A172 (cell line): ENCODE results near the gene TP73. TPM values are rescaled to one million over a fixed set of nuclear protein-coding genes. Genes with fewer than 3 reads are reported as not detected.

Experiments used
- DNase-seq: peaks from one replicate; pipeline ENCODE4 v3.0.0-alpha.2; 2015; ENCODE audit warnings: low spot score
- total RNA-seq: library from RNA; depleted of rRNA; stranded (reverse); fragments of >200 nt; shearing (Covaris generic); gene quantifications from 2 replicates; pipeline ENCODE4 v1.2.3, GENCODE V29; 2014

TP73 gene
- total RNA-seq, 1 experiment from 2014 or later: 4.7 TPM

DNA sequence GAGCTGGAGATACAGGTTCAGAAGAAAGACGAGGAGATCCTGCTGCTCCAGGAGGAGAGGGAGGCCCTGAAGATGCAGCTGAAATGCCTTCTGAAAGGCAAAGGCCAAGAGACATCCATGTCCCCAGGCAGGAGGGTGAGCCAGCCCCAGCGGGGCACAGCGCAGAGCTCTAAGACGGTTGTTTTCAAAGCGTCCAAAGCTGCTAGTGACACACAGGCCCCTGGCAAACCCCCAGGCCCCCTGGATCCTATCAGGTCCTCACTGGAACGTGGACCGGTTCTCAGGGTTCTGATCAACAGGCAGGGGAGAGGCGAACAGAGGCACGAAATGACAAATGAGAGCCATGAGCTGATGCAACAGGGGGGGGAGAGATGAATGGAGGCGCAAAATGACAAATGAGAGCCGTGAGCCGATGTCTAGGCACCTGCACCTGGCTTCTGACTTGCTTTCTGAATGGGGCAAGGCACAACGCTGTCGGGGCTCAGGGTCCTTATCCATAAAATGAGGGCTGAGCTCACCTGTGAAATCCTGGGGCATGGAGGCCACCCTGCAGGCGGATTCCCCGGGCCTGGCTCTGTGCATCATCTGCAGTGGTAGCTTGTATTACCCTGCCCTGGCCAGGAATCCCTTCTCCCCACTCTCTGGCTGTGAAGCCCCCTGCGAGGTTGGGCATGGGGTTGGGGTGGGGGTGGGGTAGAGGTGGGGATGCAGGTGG, 109.1 kb downstream of the TP73 start:
- no peak for DNase-seq

DNA sequence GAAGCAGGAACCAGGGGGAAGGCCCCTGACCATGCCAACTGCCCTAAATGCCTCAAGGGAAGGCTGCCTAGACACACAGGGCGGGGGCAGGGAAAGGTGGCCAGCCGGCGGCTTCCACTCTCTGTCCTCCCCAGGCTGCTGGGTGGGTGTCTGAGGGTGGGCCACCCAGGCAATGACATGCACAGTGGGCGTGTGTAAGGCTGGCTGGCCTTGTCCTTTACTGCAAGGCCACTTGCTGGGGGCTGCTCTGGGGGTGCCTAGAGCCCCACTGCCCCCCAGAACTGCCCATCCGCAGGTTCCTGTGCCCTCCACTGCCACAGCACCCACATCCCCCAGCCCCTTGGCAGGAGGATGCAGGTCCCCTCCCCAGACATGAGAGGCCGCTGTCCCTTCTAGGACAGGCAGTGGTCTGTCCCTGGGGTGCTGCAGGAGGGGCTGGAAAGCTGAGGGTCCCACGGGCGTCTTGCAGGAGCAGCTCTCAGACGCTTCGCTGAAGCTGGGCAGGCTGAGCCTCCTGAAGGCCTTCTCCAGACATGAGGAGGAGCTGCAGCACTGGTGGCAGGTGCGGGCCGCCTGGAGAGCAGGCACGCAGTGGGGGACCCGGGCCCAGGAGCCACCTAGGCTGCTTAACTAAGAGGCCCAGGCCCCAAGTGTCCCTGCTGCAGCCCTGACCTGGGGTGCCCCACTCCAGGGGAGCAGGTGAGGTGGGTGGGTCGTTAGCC, 110.0 kb downstream of the TP73 start:
- no peak for DNase-seq

DNA sequence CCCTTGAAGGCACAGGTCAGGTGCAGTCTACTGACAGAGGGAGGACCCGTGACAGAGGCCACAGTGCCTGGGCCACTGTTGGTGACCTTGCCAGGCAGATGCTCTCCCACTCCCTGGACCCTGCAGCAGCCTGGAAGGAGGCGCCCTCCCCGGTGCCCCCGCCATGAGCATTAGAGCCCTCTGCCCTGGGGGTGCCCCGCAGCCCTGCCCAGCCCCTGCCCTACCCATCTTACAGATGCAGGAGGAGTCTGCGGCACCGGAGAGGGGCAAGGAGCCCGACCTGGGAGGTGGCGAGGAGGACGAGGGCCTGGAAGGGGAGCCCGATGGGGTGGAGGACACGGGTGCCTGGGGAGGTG, 110.5 kb downstream of the TP73 start:
- no peak for DNase-seq

DNA sequence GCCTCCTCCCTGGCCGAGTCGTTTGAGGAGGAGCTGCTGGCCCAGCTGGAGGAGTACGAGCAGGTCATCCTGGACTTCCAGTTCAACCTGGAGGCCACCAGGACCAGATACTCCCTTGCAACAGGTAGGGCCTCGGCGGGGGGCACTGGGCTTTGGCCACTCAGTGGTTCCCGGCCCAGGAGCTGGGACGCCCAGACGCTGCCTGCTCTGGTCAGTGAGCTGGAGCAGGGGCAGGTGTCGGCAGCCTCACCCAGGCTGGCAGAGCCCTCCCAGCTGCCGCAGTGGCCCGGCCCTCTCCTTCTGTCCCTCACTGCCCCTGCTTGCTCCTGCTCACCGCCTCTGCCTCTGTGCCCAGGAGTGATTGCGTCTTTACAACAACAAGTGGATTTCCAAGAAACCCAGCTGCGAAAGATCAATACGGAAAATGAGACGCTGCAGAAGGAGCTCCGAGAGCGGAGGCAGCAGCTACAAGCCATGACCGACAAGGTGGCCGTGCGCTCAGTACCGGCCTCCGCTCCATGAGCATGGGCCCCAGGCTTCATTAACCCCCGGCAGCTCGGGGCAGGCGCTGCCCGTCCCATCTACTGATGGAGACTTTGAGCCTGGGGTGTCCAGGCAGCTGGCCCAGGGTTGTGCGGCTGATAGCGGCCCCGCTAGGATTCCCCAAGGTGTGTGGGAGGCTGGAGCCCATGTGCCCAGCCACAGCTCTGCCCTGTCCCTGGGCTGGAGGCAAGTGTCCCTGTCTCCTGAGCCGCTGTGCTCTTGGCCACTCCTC, 111.2 kb downstream of the TP73 start:
- DNase-seq: no peak

DNA sequence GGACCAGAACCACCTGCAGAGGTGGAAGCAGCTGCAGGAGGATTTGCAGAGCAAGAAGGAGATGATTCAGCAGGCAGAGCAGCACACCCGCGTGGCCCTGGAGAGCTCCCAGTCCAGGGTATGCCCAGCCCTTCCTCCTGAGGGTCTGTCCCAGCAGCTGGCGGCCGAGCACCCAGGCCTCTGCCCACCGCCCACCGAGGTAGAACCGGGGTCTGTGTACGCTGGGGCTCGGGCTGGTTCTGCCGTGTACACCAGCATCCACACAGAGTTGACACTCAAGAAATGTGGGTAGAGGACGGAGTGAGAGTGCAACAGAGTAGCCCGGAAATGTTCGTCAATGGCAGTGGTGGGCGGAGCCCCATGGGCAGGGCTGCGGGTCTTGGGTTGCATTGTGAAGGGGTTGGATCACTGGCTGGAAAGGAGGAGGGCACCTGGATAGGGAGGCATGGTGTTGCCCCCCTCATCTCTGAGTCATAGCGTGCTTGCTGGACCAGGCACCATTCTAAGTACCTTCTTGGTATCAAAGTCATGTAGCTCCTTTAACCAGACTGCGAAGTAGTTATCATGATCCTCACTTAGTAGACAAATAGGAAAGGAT, 115.1 kb downstream of the TP73 start:
- DNase-seq: no peak

DNA sequence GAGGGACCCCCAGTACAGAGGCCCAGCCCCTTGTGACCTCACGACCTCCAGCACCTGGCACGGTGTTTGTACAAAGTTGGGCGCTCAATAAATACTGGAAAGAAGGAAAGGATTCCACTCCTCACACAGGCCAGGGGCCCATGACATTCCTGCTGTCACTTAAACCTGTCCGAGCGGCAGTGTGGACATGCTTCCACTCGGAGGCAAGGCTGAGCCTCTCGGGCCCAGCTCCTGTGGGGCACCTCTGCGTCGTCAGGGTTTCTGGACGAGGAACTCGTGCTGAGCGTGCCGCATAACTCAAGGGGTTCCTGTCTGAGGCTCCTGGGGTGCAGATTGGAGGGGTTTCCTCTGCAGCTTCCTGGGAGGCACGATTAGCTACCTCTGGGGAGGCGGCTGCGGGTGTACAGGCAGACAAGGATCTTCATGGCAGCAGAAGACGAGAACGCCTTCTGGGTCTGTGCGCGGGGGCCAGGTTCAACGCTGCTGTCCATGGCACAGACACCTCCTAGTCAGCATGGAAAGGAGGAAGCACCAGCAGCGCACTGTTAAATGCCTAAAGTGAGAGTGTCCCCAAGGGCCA, 116.6 kb downstream of the TP73 start:
- no peak for DNase-seq

DNA sequence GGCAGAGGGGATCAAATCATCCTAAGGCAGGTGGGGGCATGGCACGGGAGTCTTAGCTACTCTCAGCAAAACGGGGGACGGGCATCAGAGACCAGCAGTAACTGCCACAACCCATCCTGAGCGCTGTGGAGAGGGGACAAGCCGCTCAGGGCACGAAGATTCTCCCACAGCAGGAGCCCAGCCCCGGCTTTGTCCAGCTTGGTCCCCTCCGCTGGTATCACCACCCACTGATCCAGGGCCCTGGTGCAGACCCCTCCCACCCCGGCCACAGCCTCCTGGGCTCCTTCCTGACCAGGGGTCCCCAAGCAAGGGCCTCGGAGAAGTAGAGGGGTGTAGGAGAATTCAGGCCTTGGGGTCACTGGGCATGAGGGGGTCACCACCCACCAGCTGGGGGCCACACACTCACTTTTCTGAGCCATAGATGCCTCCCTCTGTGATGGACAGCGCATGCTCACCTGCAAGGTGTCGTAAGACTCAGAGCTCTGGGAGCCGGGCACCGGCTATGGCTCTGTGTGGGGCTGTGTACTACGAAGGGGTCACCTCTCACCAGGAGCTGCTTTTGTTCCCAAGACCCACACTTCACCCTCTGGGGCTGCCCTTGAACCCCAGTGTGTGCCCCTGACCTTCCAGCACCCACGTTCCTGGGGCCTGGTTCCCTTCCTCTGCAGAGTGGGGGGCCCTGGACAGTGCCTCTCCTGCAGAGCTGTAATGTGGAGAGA, 117.9 kb downstream of the TP73 start:
- no peak for DNase-seq

DNA sequence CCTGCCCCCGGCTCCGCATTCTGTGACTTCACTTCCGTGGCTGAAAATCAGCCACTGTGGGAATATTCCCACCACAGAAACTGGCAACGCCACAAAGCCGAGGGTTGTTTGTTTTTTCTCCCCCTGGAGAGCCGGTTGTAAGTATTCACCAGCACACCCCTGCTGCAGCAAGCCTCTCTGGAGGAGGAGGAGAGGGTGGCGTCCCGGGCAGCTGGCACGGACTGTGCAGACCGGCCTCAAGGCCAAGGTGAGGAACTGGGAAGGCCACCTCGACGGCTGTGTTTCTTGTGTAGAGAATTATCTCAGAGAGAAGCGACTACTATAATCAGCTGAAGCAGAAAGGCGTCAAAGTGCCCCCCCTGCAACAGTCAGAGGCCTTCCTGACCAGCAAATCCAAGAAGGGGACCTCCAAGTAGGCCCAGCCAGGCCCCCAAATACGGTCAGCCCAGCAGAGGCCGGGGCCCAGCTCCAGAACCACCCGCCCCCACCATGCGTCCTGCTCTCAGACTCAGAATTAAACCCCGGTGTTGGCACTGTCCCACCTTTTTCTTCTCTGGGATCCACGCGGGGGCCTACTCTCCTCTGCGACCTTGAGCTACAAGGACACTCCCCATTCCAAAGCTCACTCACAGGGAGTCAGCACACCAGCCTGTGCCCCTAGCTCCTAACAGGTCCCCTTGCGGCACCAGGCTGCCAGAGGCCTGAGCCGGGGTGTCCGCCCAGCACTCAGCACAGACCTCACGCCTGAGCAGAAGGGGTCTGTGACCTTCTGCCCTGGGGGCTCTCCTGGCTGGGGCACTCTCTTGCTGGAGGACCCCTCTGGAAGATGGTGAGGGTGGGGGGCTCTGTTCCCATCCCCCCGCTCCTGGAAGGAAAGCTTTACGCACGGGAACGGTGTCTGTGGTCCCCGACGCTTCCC, 119.1 kb downstream of the TP73 start:
- DNase-seq: no peak

DNA sequence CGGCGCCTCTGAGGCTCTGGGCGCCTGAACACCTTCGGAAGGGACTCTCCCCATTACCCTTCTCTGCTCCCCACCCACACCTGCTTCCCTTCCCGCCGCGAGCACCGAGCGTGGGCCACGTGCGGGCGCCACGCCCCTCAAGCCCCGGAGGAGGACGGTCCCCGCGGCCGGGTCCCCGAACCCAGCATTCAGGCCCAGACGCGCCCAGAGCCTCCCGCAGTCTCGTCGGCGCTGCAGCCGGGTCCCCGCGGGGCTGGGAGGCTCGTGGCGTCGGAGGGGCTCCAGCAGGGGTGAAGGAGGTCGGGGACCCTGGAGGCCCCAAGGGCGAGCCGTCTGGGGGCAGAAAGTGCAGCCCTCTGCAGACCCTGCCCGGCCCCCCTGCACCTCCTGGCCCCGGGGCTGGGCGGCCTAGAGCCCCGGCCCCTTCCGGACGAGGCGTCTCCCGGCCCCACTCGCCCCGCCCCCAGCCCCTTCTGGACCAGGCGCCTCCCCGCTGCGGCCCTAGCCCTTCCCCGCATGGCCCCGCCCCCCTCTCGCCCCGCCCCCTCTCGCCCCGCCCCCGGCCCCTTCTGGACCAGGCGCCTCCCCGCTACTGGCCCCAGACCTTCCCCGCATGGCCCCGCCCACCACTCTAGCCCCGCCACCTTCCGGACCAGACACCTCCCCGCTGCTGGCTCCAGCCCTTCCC, 119.9 kb downstream of the TP73 start:
- no peak for DNase-seq

DNA sequence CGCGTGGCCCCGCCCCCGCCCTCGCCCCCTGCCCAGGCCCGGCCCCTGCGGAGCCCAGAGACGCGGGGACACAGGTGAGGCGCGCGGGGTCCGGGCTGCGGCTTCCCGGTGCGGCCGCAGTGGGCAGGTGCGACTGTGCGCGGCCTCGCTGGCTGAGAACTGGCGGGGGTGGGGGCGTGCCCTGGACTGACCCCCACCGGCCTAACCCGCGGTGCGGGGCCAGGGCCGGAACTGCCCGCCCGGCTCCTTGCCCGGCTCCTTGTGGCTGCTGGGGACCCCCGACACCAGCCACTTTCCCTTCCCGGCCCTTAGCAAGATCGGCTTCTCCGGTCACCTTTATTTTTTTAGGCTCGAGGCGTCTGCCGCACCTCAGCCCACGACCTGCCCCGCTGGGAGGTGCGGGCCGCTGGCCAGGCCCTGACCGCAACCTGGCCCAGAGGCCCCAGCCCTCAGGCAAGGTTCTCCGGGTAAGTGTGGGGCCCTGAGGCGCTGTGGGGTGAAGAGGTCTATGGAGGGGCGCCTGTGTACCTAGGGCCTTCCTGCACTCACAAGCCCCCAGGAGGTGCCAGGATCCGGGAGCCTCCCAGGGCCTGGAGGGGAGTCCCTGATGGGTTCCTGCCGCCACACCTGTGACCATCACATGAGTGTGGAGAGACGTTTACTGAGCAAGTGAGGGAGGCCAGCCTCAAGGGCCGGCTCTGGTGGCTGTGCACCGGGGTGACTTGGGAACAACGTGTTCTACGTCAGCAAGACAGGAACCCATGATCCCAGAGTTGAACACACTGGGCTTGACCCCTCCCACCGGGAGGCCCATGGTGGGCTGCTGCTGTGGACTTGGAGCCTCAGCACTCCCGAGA, 120.6 kb downstream of the TP73 start, which contains the start of gene SMIM1:
Gene SMIM1, plus strand, starts transcription at position 35 of the 857 bp plus-strand sequence. CDS start 2,625 bp downstream, outside the sequence.
- no peak for DNase-seq

DNA sequence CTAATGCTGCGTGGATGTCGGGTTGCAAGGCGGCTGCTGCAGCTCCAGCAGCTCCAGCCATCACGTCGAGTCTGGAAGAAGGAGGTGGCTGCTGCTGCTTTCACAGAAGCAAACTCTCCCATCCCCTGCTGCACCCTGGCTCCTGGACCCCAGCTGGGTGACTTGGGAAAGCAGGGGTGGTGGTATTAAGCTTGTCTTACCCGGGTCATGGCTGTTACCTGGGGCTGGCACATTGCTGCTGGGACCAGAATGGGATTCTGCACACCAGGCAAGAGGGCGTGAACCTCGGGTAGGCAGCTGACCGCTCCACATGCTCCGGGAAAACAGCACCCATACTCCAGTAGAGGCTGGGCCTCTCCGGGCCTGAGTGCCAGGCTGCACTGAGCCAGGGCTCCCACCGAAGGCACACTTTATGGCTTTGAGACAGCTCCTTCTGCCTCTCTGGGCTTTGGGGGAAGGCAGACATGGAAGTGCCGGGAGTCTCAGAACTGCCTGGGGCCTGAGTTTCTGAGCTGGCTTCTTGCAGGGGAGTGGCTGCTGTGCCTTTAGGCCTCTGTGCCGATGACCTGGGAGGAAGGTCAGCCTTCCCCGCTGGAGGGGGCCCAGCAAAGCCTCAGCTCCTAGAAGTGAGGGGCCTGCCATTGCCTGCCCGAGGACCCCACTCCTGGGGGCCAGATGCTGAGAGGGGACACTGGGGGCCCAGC, 121.4 kb downstream of the TP73 start:
- DNase-seq: no peak

DNA sequence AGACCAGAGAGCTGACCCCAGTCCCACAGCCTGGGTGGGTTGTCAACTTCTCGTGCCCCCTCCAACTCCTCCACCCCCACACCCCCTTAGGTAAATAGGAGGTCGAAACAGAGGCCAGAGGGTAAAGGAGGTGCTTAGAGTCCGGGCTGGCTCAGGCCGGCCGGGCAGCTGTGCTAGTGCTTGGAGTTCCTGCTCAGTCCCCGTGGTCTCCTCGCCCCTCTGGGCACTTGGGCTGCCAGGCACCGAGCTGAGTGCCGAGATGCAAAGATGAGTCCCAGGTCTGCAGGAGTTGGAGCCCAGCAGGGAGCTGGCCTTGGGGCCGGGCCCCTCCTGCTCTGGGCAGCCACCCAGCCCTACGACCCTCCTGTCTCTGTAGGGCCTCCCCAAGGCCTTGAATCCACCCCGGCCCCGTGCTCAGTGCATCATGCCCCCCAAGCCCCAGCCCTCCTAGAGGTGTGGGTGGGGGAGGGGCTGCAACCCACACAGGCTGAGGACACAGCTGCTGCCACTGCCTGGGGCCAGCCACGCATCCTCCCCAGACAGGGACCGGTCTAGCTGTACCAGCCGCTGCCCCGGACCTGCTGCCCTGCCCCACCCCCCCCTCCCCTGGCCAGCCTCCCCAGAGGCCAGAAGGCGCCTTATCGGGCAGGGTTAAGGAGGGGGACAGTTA, 122.1 kb downstream of the TP73 start:
- no peak for DNase-seq

DNA sequence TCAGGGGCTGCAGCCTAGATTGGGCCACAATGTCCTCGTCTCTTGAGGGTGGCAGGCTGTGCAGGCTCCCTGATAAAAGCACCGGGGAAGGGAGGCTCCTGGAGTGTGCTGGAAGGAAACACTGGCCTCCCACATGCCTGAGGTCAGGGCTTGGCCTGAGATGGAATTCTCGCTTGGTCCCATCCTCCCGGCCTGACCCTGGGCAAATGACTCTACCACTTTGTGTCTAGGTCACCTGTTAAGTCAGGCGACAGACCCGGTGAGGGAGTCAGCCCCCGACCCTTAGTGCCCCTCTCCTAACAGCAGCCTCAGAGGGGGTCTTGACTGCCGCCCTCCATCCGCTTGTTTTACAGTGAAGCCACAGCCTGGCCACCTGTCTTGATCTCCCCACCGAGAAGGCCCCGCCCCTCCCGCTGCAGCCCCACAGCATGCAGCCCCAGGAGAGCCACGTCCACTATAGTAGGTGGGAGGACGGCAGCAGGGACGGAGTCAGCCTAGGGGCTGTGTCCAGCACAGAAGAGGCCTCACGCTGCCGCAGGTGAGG, 122.7 kb downstream of the TP73 start:
- DNase-seq: peak; percentile 4

DNA sequence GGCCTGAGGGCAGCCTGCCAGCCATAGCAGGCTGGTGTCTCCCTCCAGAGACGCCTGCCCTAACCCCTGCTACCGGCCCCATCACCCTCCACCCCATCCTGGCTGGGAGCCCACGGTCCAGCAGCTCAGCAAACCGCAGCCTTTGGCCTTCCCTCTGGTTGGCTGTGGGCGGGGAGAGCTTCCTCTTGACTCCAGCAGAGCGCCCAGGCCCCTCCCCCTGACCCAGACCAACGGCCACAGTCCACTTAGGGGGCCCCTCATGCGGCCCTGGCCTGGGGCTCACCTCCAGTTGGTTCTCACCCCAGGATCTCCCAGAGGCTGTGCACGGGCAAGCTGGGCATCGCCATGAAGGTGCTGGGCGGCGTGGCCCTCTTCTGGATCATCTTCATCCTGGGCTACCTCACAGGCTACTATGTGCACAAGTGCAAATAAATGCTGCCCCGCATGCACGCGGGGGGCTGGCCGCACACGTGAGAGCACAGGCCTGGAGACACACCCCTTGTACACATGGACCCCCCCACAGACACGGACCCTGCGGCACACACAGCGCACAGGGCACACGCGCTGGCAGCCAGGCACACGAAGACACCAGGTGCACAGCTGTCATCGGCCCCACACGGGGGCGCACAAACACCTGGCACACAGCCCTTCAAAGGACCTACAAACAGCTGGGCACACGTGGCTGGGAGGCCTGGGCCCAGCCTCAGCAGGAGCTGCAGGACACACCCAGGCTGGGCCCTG, 123.3 kb downstream of the TP73 start:
- peak; percentile 49 for DNase-seq

DNA sequence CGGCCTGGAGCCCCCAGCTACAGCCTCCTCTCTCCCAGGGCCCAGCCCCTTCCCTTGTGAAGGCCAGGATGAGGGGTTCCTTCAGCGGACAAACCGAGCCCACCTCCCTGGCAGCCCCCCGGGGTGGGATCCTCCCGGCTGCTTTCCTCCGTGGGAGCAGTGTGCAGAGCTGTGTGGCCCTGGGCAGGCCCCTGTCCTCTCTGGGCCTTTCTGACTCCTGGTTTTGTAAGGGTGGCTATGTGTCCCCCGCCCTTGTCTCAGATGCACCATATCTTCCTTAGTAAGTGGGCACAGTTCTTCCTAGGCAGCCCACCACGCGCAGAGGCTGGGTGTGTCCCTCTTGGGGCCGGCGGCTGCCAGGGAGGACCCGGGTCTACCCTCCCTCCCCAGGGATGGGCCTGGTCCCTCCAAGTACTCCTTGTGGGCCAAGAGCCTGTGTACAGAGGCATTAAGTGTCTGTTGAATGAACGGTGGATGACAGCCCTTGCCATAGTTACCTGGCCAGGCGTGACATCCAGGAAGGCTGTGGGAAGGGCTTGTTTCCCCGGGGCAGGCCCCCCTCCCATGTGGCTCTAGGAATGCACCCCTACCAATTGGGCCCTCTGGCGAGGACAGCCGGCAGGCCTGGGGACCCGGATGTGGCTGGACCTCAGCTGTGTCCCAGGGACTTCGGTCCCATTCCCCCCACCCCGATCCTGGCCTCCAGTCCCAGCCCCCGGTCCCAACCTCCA, 124.1 kb downstream of the TP73 start:
- DNase-seq: no peak
